Right ventricle myocardium superior (tissue), 1 donor: Measurements from ENCODE around the gene SMR3A. TPM values are rescaled to one million over a fixed set of nuclear protein-coding genes. Genes with fewer than 3 reads are reported as not detected.

Experiments used
- ATAC-seq: fragments of 200-7000 bp; cut with Tn5 transposase; one replicate; pipeline ENCODE4 v1.9.1; 2020; ENCODE audit warnings: mild to moderate bottlenecking; ENCODE audit not compliant: poor library complexity
- DNase-seq: peaks from one replicate; pipeline ENCODE4 v3.0.0-alpha.2; 2020
- intact Hi-C: fragments of 100-400 bp; cut with DNase I; formaldehyde crosslinking; loops from one replicate; pipeline ENCODE4 v1.11.2; 2022
- long read RNA-seq: library from polyadenylated mRNA; unstranded; transcript quantifications from one replicate; pipeline ENCODE4 v2.0.0, GENCODE V29; 2021
- total RNA-seq: library from RNA; stranded (reverse); fragmentation: NEBNext Ultra II Directional; extraction: Animal tissue kit (Norgen Biotek cat#: 25700); gene quantifications from one replicate; pipeline ENCODE4 v1.2.1, GENCODE V29; 2021
- donor health status: DM: no; HTN: yes; CAD: no; lungs with severe emphysema.

Gene SMR3A
- not detected for total RNA-seq
- long read RNA-seq: 0 reads

GRCh38 chr4:70360460-70360859, at the start of gene SMR3A:
Gene SMR3A, plus strand, starts transcription at chr4:70360760. Its CDS starts 1,356 bp downstream, at chr4:70362116.
- intact Hi-C loops: no loop called here
- no peak for DNase-seq
- ATAC-seq: no peak

DNA sequence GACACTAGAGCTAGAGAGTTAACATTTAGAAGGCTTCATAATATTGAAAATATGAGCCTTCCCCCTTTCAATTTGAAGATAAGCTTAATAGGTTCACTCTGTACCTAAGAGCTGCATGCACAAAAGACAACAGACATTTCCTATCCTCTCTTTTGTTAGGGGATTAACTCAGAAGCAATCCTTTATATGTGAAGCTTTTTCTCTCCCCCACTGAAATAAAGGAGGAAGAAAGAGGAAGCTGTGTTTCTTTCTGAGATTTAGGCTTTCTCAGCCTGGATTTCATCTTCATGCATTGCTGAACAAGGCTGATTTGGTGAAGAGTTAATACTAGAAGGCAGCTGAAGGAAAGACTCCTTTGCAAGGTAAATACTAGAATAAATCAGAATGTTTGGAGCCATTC, 46.8 kb upstream of the SMR3A start:
- ATAC-seq (no peak), DNase-seq (no peak)
- intact Hi-C loops: no loop called here

DNA sequence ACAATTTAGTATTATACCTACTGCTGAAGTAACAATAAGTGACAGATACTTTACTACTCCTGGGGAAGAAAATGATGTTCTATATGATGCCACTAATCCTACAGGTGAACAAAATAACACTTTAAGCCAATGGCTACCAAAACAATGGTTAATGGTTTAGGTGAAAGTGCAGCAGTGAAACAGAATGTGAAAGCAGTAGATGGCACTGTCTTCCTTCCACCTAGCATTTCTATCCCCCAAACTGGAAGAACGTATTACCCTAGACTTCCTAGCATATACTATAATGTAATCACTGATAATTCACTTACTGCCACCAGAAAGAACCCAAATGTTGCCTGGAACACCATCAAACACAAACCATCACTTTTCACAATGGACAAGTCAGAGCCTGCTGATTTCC, 44.6 kb upstream of the SMR3A start:
- ATAC-seq (no peak), DNase-seq (no peak)
- intact Hi-C loops: no loop called here

- no peak for ATAC-seq
- intact Hi-C loops: no loop called here
- DNase-seq: no peak
Measured at GRCh38 chr4:70326052-70326451, 34.5 kb upstream of the SMR3A start.

- ATAC-seq: no peak
- no peak for DNase-seq
- intact Hi-C loops: no loop called here
Measured at GRCh38 chr4:70334681-70335080, 25.9 kb upstream of the SMR3A start, which contains the start of gene CABS1. Gene CABS1, plus strand, starts transcription at chr4:70334981. Its CDS starts 59 bp downstream, at chr4:70335040.

GRCh38 chr4:70336043-70336442, 24.5 kb upstream of the SMR3A start:
- no peak for ATAC-seq
- DNase-seq: no peak
- intact Hi-C loops: no loop called here

DNA sequence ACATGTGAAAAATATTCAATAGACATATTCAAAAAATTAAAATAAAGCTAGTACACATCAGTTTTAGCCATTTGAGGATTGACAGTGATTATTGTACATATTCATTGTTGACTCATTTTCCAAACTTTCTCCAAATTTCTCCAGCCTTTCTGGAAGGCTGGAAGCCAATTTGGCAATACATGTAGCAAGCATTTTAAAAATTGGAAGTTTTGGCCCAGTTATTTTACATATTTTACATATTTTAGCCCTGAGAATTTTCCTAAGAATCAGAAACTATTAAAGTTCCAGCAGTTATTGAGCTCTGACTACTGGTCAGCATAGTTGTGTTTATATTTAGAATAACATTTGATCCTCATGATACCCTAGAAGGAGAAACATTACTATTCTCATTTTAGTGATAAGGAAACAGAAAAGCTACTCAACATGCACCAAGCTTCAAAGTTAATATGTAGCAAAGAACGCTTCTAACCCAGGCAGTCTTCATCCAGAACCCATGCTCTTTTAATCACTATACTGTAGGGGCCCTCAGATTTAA, 22.6 kb upstream of the SMR3A start:
- intact Hi-C loops: no loop called here
- ATAC-seq: no peak
- DNase-seq: no peak

- DNase-seq (no peak), ATAC-seq (no peak)
- intact Hi-C loops: no loop called here
Measured at GRCh38 chr4:70356185-70356584, 4.4 kb upstream of the SMR3A start.

- ATAC-seq (no peak), DNase-seq (no peak)
- intact Hi-C loops: no loop called here
Measured at GRCh38 chr4:70359115-70359661, 1.4 kb upstream of the SMR3A start.

- intact Hi-C loops: no loop called here
- DNase-seq (no peak), ATAC-seq (no peak)
Measured at GRCh38 chr4:70364002-70364401, 3.4 kb downstream of the SMR3A start.

DNA sequence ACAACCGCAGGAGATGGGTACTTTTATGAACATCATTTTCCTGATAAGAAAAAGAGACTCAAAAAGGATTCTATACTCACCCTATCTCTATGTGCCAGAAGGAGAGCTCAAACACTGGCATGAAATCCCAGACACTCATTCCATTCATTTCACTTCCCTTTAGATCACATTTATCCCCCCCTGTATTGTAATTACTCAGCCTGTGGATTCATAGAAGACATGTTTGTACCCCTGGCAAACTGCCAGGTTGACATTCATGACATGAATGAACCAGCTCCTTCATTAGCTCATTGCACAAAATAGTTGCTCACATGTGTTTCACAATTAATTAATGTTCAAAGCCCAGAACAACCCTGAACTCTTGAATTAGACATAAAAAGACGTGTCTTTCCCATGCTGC, 4.9 kb downstream of the SMR3A start:
- intact Hi-C loops: no loop called here
- ATAC-seq (no peak), DNase-seq (no peak)

- no peak for DNase-seq
- no peak for ATAC-seq
- intact Hi-C loops: no loop called here
Measured at GRCh38 chr4:70367813-70368212, 7.3 kb downstream of the SMR3A start.

GRCh38 chr4:70371987-70372386, 11.4 kb downstream of the SMR3A start:
- intact Hi-C loops: no loop called here
- no peak for DNase-seq
- no peak for ATAC-seq

DNA sequence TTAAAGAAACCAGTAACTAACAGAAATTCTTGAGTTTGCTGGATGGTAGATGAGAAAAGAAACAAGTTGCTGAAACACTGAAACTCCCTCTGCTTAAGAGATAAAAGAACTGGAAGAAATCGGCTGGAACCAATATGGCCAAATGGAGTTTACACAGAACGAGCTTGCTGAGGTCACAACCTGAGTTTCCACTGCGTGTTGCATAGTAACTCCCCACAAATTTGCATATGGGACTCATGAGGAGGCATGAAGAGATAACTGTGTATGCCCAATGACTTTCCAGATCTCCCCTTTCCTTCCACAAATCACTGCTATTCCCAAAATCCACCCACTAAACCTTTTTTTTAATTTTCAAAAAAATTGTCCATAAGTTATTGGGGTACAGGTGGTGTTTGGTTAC, 12.2 kb downstream of the SMR3A start:
- intact Hi-C loops: no loop called here
- ATAC-seq (no peak), DNase-seq (no peak)

- DNase-seq: no peak
- no peak for ATAC-seq
- intact Hi-C loops: no loop called here
Measured at GRCh38 chr4:70380578-70380977, 20.0 kb downstream of the SMR3A start.

GRCh38 chr4:70382691-70383181, 22.2 kb downstream of the SMR3A start, which contains the start of gene SMR3B:
Gene SMR3B, plus strand, starts transcription at chr4:70383131. Its CDS starts 1,380 bp downstream, at chr4:70384511.
- DNase-seq (no peak), ATAC-seq (no peak)
- intact Hi-C loops: no loop called here

- ATAC-seq (no peak), DNase-seq (no peak)
- intact Hi-C loops: no loop called here
Measured at GRCh38 chr4:70392057-70392776, 31.7 kb downstream of the SMR3A start.

- no peak for ATAC-seq
- intact Hi-C loops: no loop called here
- DNase-seq: no peak
Measured at GRCh38 chr4:70397580-70397979, 37.0 kb downstream of the SMR3A start, which contains the start of gene OPRPN. Gene OPRPN, plus strand, starts transcription at chr4:70397940. Its CDS starts 1,346 bp downstream, at chr4:70399286.

DNA sequence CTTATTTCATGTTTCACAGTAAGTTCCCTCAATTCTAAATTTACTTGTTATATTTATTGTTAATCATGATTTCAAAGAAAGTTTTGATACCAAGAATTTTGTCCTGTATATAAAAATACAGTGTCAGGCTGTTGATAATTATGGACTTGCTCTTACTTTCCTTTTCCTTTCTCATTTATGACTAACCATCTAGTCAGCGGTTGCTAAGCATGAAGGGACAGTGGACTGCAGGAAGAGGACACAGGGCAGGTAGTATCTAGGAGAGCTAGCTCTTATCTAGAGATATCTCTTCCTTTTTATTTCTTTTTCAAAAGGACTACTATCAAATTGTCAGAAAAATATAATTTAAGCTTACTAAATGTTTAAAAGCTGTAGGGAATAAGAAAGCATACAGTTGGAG, 38.8 kb downstream of the SMR3A start:
- ATAC-seq: no peak
- DNase-seq: no peak
- intact Hi-C loops: no loop called here

GRCh38 chr4:70402762-70403161, 42.2 kb downstream of the SMR3A start:
- intact Hi-C loops: no loop called here
- ATAC-seq: no peak
- DNase-seq: no peak
